Panc1 (cell line): ENCODE data around the gene NAGS. TPM values are rescaled to one million over a fixed set of nuclear protein-coding genes. Genes with fewer than 3 reads are reported as not detected.

Experiments
- ATAC-seq: fragments of 200-7000 bp; cut with Tn5 transposase; 2 replicates; pipeline ENCODE4 v1.9.1; 2020; ENCODE audit warnings: mild to moderate bottlenecking, moderate library complexity
- BruUV-seq: library from RNA; stranded (reverse); fragments of 400-500 nt; replicated peaks from 2 replicates; lab custom pipeline; 2021; lab: Mats Ljungman, UMichigan
- CTCF ChIA-PET: fragments of 300-600 bp; sonication (Branson Sonifier 250); formaldehyde crosslinking; loops from one replicate; lab custom pipeline; 2022; ENCODE audit warnings: antibody characterized with exemption; lab: Charles Lee
- POLR2A ChIA-PET: fragments of 300-600 bp; sonication (Branson Sonifier 250); formaldehyde crosslinking; loops from one replicate; lab custom pipeline; 2022; ENCODE audit warnings: antibody characterized with exemption; lab: Charles Lee
- DNase-seq: peaks from one replicate; pipeline ENCODE4 v3.0.0-alpha.2; 2010; ENCODE audit warnings: low read depth, low spot score
- H3K27ac ChIP-seq: 2 replicates; pipeline ENCODE4 v1.5.1; 2011; ENCODE audit warnings: mild to moderate bottlenecking, low read length, inconsistent platforms
- H3K27me3 ChIP-seq: fragments of 200-500 bp; sonication (Bioruptor generic); 2 replicates; pipeline ENCODE4 v1.6.0; 2014; ENCODE audit warnings: low read length, inconsistent platforms; ENCODE audit not compliant: control insufficient read depth, insufficient read depth
- H3K36me3 ChIP-seq: fragments of 200-500 bp; sonication (Bioruptor generic); 2 replicates; pipeline ENCODE4 v1.5.1; 2014; ENCODE audit warnings: inconsistent platforms, mild to moderate bottlenecking, low read length, moderate library complexity; ENCODE audit not compliant: control insufficient read depth, insufficient read depth
- H3K4me1 ChIP-seq: 2 replicates; pipeline ENCODE4 v1.5.1; 2011; ENCODE audit warnings: inconsistent platforms, mild to moderate bottlenecking, low read length, moderate library complexity; ENCODE audit not compliant: control insufficient read depth, insufficient read depth
- H3K4me3 ChIP-seq, 2 experiments: 2 replicates each; pipeline ENCODE4 v1.5.1; 2011 to 2012; ENCODE audit warnings: low read depth in 2 of 2, low read length in 2 of 2, mild to moderate bottlenecking in 2 of 2, inconsistent platforms in 1 of 2, moderate library complexity in 1 of 2
- H3K9me3 ChIP-seq: fragments of 200-500 bp; sonication (Bioruptor generic); 2 replicates; pipeline ENCODE4 v1.5.1; 2014; ENCODE audit warnings: low read depth, mild to moderate bottlenecking, inconsistent platforms, low read length, moderate library complexity; ENCODE audit not compliant: control insufficient read depth, insufficient read depth
- POLR2AphosphoS5 ChIP-seq: IDR thresholded peaks from 2 replicates; pipeline ENCODE4 v1.6.1; 2012; ENCODE audit warnings: mild to moderate bottlenecking, low read depth, low read length, moderate library complexity
- SIN3A ChIP-seq: IDR thresholded peaks from 2 replicates; pipeline ENCODE4 v1.6.1; 2012; ENCODE audit warnings: low read depth, mild to moderate bottlenecking, low read length, moderate library complexity, borderline replicate concordance; ENCODE audit not compliant: insufficient read depth
- TCF7L2 ChIP-seq: IDR thresholded peaks from 2 replicates; pipeline ENCODE4 v1.6.1; 2011; ENCODE audit warnings: mild to moderate bottlenecking, low read depth, low read length, inconsistent platforms
- in situ Hi-C: cut with HindIII; loops from 2 replicates; pipeline ENCODE4 v1.10.0; 2016; ENCODE audit warnings: low sequenced_read_pairs, low pct_unique_long_range_greater_than_20kb
- intact Hi-C: fragments of 100-400 bp; cut with micrococcal nuclease; formaldehyde crosslinking; loops from one replicate; pipeline ENCODE4 v1.10.0; 2022; ENCODE audit not compliant: unreplicated experiment
- total RNA-seq: library from RNA; stranded (reverse); gene quantifications from one replicate; pipeline ENCODE4 v1.2.1, GENCODE V29; 2021; ENCODE audit not compliant: unreplicated experiment
- TF ChIP-seq, protein P1 (sequence below), 2 experiments: IDR thresholded peaks; 2 replicates each; pipeline ENCODE4 v1.6.1; 2011 to 2012; ENCODE audit warnings: low read depth in 2 of 2, control low read depth in 1 of 2, low read length in 1 of 2, mild to moderate bottlenecking in 1 of 2, moderate library complexity in 1 of 2; ENCODE audit not compliant: insufficient read depth in 1 of 2
- TF ChIP-seq, protein P2 (sequence below): fragments of 450-650 bp; IDR thresholded peaks from 2 replicates; pipeline ENCODE4 v1.5.1; 2017; ENCODE audit warnings: mild to moderate bottlenecking

NAGS gene
- total RNA-seq, 1 experiment from 2014 or later: 2.7 TPM

DNA sequence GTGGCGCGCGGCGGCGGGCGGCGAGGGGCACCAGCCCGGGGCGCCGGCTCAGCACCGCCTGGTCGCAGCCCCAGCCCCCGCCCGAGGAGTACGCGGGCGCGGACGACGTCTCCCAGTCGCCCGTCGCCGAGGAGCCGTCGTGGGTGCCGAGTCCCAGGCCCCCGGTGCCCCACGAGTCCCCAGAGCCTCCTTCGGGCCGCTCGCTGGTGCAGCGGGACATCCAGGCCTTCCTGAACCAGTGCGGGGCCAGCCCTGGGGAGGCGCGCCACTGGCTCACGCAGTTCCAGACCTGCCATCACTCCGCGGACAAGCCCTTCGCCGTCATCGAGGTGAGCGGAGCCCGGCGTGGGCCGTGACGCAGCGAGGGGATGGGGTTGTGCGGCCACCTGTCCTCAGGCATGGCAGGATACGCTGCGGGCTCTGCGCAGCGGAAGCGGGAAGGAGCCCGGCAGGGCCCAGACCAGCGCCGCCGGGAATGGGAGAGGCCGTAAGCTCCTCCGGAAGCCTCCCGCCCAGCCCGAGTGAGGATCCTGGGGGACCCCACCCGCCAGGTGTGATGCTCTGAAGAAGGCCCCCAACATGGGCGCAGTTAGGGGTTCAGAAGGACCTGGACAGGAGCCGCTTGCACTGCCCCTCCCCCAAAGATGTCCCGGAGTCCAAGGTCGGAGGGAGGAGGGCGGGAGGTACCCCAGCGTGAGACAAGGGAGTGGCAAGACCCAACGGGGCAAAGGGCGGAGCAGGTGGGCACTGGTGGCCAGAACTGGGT is 522 bp downstream of the NAGS start:
- Histone ChIP-seq H3K4me3 (peak overlapping the region; percentile 50 to 69), H3K36me3 (no peaks in the 10 kb centered on the region; the same call in 1 of the 2 replicates), H3K4me1 (peaks cover 8% of the 10 kb centered on the region), H3K27ac (no peak overlapping the region), H3K9me3 (no peaks in the 10 kb centered on the region), H3K27me3 (no peaks in the 10 kb centered on the region)
- BruUV-seq: no TSS peak
- POLR2A ChIA-PET: no interaction called here
- intact Hi-C loops: no loop called here
- CTCF ChIA-PET: interaction anchor here (0.6 kb wide), 1 partner anchor 41 kb away, joined by 8 read pairs; no protein-coding TSS in a partner anchor
- ATAC-seq (no peak), DNase-seq (no peak)
- in situ Hi-C loops: no loop called here
- TF ChIP-seq, protein P1, sequence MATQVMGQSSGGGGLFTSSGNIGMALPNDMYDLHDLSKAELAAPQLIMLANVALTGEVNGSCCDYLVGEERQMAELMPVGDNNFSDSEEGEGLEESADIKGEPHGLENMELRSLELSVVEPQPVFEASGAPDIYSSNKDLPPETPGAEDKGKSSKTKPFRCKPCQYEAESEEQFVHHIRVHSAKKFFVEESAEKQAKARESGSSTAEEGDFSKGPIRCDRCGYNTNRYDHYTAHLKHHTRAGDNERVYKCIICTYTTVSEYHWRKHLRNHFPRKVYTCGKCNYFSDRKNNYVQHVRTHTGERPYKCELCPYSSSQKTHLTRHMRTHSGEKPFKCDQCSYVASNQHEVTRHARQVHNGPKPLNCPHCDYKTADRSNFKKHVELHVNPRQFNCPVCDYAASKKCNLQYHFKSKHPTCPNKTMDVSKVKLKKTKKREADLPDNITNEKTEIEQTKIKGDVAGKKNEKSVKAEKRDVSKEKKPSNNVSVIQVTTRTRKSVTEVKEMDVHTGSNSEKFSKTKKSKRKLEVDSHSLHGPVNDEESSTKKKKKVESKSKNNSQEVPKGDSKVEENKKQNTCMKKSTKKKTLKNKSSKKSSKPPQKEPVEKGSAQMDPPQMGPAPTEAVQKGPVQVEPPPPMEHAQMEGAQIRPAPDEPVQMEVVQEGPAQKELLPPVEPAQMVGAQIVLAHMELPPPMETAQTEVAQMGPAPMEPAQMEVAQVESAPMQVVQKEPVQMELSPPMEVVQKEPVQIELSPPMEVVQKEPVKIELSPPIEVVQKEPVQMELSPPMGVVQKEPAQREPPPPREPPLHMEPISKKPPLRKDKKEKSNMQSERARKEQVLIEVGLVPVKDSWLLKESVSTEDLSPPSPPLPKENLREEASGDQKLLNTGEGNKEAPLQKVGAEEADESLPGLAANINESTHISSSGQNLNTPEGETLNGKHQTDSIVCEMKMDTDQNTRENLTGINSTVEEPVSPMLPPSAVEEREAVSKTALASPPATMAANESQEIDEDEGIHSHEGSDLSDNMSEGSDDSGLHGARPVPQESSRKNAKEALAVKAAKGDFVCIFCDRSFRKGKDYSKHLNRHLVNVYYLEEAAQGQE (IDR thresholded peaks at IDR 0.05; ENCODE audit: insufficient read depth in 1 of 2, low read depth in 2 of 2, low read length in 1 of 2): no peak
- TF ChIP-seq, protein P2, sequence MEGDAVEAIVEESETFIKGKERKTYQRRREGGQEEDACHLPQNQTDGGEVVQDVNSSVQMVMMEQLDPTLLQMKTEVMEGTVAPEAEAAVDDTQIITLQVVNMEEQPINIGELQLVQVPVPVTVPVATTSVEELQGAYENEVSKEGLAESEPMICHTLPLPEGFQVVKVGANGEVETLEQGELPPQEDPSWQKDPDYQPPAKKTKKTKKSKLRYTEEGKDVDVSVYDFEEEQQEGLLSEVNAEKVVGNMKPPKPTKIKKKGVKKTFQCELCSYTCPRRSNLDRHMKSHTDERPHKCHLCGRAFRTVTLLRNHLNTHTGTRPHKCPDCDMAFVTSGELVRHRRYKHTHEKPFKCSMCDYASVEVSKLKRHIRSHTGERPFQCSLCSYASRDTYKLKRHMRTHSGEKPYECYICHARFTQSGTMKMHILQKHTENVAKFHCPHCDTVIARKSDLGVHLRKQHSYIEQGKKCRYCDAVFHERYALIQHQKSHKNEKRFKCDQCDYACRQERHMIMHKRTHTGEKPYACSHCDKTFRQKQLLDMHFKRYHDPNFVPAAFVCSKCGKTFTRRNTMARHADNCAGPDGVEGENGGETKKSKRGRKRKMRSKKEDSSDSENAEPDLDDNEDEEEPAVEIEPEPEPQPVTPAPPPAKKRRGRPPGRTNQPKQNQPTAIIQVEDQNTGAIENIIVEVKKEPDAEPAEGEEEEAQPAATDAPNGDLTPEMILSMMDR: no peak
- TF ChIP-seq POLR2AphosphoS5: no peak
- TF ChIP-seq TCF7L2: no peak
- no peak for TF ChIP-seq SIN3A

DNA sequence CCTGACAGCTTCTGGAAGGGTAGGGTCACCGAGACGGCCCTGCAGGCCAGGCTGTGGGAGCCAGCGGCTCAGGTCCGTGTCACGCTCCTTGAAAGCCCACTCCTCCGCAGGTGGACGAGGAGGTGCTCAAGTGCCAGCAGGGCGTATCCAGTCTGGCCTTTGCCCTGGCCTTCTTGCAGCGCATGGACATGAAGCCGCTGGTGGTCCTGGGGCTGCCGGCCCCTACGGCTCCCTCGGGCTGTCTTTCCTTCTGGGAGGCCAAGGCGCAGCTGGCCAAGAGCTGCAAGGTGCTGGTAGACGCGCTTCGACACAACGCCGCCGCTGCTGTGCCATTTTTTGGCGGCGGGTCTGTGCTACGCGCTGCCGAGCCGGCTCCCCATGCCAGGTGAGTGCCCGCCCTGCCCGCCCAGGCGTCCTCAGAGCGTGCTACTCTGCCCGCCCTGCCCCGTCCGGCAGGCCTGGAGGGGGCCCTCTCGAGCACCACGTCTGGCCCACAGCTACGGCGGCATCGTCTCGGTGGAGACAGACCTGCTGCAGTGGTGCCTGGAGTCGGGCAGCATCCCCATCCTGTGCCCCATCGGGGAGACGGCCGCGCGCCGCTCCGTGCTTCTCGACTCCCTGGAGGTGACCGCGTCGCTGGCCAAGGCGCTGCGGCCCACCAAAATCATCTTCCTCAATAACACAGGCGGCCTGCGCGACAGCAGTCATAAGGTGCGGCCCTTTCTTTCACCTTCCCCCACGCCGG is 1.3 kb downstream of the NAGS start:
- TF ChIP-seq, protein P1 (IDR thresholded peaks at IDR 0.05; ENCODE audit: insufficient read depth in 1 of 2, low read depth in 2 of 2, low read length in 1 of 2): no peak
- TF ChIP-seq TCF7L2 (no peak), POLR2AphosphoS5 (no peak), SIN3A (no peak)
- TF ChIP-seq, protein P2: no peak; the same call in 1 of the 2 replicates
- in situ Hi-C loops: no loop called here
- Histone ChIP-seq H3K9me3 (no peaks in the 10 kb centered on the region), H3K27me3 (no peaks in the 10 kb centered on the region), H3K27ac (peak overlapping the region; percentile 66), H3K4me1 (peaks cover 8% of the 10 kb centered on the region), H3K4me3 (peak overlapping the region; percentile 69 to 76), H3K36me3 (no peaks in the 10 kb centered on the region; the same call in 1 of the 2 replicates)
- intact Hi-C loops: no loop called here
- ChIA-PET CTCF (interaction anchor here (0.8 kb wide), 1 partner anchor 923 kb away, joined by 5 read pairs; no protein-coding TSS in a partner anchor), POLR2A (no interaction called here)
- ATAC-seq (peak; percentile 51), DNase-seq (no peak)
- BruUV-seq: no TSS peak
